HG02571 (cell line): Measurements from ENCODE around the gene IL20RB.
"Not testable (repeated sequence)": the region's sequence is repeated elsewhere in the genome, so short reads cannot be mapped to it uniquely, and the experiment has no call there.

Experiments
- ATAC-seq: cut with Tn5 transposase; IDR thresholded peaks from one replicate; pipeline ENCODE4 v1.9.1; 2021; ENCODE audit warnings: mild to moderate bottlenecking, moderate library complexity; ENCODE audit not compliant: unreplicated experiment

IL20RB gene

DNA sequence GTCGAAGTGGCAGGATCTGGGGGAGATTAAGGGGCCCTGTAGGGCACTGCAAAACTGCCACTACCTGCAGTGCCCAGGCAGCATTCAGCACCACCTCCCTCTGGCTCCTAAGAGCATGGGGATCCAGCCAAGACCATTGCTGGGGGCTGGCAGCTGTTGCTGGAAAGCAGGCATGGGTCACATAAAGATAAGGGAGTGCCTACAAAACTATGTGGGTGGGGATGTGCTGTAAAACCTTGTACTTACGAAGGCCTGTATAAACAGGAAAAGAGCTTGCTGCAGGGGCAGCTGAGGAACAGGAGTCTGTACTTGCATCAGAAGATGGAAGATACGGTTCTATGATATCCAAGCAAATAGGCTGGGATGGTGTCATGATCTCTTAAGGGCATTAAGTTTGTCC lies 27.1 kb downstream of the IL20RB start:
- no peak for ATAC-seq

DNA sequence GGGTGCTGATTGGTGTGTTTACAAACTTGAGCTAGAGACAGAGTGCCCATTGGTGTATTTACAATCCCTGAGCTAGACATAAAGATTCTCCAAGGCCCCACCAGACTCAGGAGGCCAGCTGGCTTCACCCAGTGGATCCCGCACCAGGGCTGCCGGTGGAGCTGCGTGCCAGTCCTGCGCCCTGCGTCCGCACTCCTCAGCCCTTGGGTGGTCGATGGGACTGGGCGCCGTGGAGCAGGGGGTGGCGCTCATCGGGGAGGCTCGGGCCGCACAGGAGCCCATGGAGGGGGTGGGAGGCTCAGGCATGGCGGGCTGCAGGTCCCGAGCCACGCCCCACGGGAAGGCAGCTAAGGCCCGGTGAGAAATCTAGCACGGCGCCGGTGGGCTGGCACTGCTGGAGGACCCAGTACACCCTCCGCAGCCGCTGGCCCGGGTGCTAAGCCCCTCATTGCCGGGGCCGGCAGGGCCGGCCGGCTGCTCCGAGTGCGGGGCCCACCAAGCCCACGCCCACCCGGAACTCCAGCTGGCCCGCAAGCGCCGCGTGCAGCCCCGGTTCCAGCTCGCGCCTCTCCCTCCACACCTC lies 29.7 kb downstream of the IL20RB start:
- ATAC-seq, result not testable (repeated sequence)

DNA sequence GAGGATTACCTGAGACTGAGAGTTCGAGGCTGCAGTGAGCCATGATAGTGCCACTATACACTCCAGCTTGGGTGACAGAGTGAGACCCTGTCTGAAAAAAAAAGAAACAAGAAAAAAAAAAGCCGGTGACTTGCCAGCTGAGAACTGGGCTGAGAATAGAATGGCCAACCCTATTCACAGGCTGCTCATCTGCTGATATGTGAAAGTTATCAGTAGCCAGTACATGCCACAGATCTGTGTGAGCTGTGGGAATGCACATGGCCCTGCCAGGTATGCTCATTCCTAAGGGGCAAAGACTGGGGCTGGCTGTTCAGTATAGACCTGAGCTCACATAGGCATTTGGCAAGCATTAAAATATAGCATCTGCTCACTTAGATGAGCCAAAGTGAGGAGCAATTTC lies 30.9 kb downstream of the IL20RB start:
- no peak for ATAC-seq

DNA sequence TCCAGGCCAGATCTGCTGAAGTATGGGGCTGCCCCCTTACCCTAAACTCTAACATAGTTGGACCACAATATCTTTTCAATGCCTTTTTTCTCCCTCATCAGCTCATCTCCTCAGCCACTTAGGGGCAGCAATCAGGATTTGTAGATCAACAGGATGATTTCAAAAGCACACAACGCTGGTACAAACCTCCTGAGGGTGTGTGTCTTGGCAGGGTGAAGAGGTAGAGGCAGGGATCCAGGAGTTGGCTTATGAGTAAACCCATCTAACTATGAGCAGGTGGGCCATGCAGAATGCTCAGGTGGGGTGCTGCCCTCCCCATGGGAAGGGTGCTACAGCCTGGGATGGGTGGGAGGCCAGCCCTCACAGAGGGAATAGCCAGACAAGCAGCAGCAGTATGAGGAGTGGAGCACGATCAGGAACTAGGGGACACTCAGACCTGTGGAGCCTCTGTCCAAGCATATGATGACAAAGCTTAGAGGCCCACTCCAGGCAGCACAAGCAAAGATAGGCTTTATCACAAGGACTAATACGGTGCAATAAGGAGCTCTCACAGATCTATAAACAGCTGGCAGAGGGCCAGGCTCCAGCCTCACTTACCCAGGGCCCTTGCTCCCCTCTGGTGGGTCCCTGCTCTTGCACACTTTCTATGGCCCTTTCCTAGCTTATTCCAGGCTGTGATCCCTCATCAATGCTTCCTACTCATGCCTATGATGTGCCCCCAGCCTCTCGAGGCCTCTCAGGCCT lies 32.2 kb downstream of the IL20RB start:
- ATAC-seq, result no peak

DNA sequence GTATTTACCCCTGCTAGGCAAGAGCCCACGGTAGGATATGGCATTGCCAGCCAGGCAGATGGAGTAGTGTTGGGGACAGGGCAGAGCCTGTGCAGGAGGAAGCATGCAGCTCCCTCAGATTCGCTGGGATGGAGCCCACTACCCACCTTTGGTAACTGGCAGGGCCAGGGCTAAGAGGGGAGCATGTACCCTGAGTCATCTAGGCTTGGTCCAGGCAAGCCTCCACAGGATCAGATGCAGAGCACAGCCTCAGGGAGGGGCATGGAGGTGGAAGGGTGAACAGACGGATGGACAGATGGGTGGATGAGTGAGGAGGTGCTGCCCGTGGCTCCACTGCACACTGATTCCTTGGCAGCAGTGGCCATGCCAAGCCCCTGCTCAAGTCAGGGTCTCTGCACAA lies 33.0 kb downstream of the IL20RB start:
- ATAC-seq, result no peak

GRCh38 chr3:136992115-136992514 lies 34.3 kb downstream of the IL20RB start:
- ATAC-seq, result no peak

DNA sequence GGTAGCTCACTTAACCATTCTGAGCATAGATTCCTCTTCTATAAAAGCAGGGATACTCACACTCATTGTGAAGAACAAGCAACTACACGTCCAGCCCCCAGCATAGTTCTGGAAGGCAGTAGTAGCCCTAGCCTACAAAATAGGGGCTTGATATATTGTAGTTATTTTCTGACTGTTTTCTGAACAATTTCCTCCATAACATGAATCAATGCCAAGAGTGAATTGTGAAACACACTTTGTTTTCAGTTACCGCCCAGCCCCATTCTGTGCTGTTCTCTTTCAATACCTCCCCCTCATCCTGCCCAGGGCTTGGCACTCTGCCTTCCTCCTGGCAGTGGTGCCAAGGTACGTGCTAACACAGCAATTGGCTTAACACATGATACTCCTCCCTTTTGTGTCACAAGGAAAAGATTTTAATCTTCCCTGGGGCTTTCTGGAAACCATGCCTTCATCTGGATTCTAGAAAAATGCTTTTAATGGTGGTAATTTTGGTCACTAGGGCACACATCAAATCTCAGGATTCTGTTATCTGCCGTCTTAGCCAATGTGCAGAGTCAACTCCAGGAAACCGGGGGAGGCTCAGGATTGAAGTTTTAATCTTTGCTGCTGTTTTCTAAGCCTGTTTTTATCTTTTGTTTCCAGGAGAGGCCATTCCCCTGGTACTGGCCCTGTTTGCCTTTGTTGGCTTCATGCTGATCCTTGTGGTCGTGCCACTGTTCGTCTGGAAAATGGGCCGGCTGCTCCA lies 37.2 kb downstream of the IL20RB start:
- no peak for ATAC-seq

DNA sequence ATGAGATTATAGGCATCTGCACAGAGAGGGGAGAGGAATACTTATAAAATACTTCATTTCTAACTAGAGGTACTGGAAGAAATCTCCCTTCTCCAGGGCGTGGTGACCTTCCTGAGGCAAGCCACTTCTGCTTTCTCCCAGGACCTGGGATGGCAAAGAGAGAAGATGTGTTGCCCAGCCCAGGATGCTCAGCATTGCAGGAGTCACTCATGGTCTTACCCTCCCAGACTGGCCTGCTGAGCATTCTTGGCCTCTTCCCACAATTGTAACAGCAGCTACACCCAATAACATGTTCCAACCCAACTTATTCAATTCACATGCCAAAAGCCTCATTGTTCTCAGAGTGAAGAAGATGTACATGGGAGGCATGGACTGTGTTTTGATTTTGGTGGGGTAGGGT lies 37.9 kb downstream of the IL20RB start:
- ATAC-seq, result no peak

DNA sequence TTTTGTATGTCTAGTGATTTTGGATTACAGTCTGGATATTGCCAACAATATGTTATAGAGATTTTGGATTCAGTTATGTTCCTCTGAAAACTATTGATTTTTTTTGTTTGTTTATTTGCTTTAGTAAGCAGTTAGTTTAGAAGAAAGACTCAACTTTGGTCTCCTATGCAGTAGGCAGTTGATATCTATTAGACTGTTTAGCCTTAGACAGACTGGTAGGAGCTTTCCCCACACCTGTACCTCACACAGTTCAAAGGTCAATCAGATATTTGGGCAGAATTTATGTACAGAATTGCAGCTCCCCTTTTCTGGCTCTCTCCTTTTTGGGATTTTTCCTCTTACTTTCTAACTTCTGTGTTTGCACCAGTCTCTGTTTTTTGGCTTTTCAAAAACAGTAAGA lies 42.3 kb downstream of the IL20RB start:
- ATAC-seq, result no peak

DNA sequence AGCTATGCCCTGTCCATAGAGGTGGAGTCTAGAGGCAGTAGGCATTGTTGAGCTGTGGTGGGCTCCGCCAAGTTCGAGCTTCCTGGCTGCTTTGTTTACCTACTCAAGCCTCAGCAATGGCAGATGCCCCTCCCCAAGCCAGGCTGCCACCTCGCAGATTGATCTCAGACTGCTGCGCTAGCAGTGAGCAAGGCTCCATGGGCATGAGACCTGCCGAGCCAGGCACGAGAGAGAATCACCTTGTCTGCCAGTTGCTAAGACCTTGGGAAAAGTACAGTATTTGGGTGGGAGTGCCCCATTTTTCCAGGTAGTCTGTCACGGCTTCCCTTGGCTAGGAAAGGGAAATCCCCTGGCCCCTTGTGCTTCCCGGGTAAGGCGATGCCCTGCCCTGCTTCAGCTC lies 49.6 kb downstream of the IL20RB start:
- ATAC-seq, result not testable (repeated sequence)

DNA sequence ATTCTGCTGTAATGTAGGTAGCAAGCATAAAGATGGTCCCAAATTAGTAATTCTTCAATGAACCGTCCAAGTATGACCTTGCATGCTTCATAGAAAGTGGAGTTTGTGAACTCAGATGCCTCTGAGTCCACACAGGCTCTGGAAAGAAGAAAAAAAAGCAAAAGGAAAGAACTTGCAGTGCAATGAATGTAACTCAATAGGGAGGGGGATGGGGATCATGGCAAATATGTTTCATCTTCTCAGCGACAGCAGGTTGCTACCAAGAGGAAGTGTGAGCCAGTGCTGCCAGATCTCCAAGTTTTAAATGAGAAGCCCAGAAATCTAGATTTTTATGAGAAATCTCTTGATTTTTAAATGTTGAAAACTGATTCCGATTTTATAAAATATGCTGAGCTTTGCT lies 50.3 kb downstream of the IL20RB start:
- ATAC-seq, result no peak

DNA sequence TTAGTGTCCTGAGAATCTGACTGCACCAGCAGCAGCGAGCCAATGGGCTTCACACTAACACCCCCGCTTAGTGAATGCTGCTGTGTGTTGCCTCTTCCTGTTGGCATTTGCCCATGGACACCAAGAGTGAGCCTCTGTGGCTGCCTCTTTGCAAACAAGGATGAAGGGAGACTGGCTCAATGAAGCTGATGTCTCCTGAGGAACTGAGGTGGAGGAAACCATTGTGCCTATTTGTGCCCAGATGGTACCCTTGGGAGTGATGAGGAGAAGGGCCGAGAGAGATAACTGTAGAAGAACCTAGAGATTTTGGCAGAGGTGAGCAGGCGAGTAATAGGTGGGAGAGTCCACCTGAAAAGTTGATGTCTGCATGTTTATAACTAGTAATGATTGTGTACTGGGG lies 51.2 kb downstream of the IL20RB start:
- no peak for ATAC-seq

GRCh38 chr3:137010137-137010536 lies 52.4 kb downstream of the IL20RB start:
- ATAC-seq, result no peak

- ATAC-seq, result no peak
Measured at GRCh38 chr3:137011153-137011552, 53.4 kb downstream of the IL20RB start.

- no peak for ATAC-seq
Measured at GRCh38 chr3:137012097-137012501, 54.3 kb downstream of the IL20RB start.

DNA sequence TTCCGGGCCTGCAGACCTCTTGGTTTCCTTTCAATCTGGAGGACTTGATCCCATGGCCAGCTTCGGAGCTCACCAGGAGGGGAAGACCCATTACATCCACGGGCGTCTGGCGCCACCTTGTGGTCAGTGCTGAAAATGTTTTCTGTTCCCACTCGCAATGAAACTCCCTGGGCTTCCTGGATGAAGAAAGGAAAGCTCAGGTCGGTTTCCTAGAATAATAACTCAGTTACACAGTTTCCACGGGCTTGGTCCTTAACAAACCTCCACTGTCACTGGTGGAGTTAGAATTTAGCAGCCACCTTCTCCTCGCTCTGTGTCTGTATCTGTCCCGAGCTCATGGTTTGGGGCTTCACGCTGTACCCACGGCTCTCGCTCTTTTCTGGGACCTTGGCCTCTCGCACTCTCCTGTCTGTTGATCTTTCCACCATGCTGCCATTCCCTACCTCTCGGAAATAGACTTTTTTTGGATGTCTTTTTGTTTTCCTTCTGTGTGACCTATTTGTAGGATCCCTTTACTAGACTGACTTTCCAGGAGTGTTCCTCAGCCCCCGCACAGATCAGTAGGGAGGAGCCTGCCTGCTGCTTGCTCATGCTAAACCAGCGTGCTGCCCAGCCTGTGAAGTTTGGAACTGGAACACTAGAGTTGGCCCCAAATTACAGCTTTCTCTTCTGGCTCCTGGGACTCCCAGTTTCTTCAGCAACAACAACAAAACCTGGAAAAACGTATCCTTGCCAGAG lies 56.3 kb downstream of the IL20RB start:
- ATAC-seq, result peak; percentile 85

DNA sequence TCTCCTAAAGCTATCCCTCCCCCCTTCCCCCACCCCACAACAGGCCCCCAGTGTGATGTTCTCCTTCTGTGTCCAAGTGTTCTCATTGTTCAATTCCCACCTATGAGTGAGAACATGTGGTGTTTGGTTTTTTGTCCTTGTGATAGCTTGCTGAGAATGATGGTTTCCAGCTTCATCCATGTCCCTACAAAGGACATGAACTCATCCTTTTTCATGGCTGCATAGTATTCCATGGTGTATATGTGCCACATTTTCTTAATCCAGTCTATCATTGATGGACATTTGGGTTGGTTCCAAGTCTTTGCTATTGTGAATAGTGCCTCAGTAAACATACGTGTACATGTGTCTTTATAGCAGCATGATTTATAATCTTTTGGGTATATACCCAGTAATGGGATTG lies 59.5 kb downstream of the IL20RB start:
- not testable (repeated sequence) for ATAC-seq

GRCh38 chr3:137020315-137020714 lies 62.5 kb downstream of the IL20RB start:
- ATAC-seq, result no peak

DNA sequence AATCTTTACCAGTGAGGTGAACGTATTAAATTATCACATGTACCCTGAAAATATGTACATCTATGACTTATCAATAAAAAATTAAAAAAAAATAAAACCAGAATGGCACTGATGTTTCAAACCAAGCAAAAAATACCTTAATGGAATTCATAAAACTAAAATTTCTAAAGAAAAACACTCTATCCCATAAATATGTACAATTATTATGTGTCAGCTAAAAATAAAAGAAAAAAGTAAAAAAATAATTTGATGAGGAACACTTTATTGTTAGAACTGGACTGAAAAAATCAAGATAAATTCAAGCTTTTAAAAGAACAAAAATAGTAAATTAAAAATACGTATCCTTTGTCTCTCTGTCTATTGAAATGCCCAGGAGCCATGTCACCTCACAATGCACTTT lies 63.1 kb downstream of the IL20RB start:
- no peak for ATAC-seq

GRCh38 chr3:137024348-137024747 lies 66.6 kb downstream of the IL20RB start:
- no peak for ATAC-seq

GRCh38 chr3:137026701-137027100 lies 68.9 kb downstream of the IL20RB start:
- ATAC-seq, result no peak
